PC-3 (cell line): ENCODE results near the gene OR2Y1. TPM values are rescaled to one million over a fixed set of nuclear protein-coding genes. Genes with fewer than 3 reads are reported as not detected.
"Not testable (repeated sequence)": the region's sequence is repeated elsewhere in the genome, so short reads cannot be mapped to it uniquely, and the experiment has no call there.

Experiments
- ATAC-seq: fragments of 200-7000 bp; cut with Tn5 transposase; 2 replicates; pipeline ENCODE4 v1.9.1; 2020; ENCODE audit warnings: mild to moderate bottlenecking, moderate library complexity
- BruUV-seq: library from RNA; stranded (reverse); fragments of 400-500 nt; replicated peaks from 2 replicates; lab custom pipeline; 2021; lab: Mats Ljungman, UMichigan
- CTCF ChIA-PET: fragments of 300-600 bp; sonication (Branson Sonifier 250); formaldehyde crosslinking; loops from one replicate; lab custom pipeline; 2022; ENCODE audit warnings: antibody characterized with exemption; lab: Charles Lee
- POLR2A ChIA-PET: fragments of 300-600 bp; sonication (Branson Sonifier 250); formaldehyde crosslinking; loops from one replicate; lab custom pipeline; 2022; ENCODE audit warnings: antibody characterized with exemption; ENCODE audit not compliant: unreplicated experiment; lab: Charles Lee
- DNase-seq: peaks from one replicate; pipeline ENCODE4 v3.0.0-alpha.2; 2015
- H2AFZ ChIP-seq: fragments of 300-600 bp; sonication (generic); 2 replicates; pipeline ENCODE4 v1.6.0; 2016; ENCODE audit warnings: antibody characterized with exemption, low read length
- H3F3A ChIP-seq: fragments of 300-600 bp; sonication (generic); one replicate; pipeline ENCODE4 v1.6.0; 2017; ENCODE audit warnings: antibody characterized with exemption, low read length, control low read depth, mild to moderate bottlenecking; ENCODE audit not compliant: unreplicated experiment
- H3K27ac ChIP-seq: fragments of 300-600 bp; sonication (generic); 2 replicates; pipeline ENCODE4 v1.5.1; 2016; ENCODE audit warnings: mild to moderate bottlenecking, low read length
- H3K27me3 ChIP-seq: fragments of 300-600 bp; sonication (generic); 2 replicates; pipeline ENCODE4 v1.6.1; 2016; ENCODE audit warnings: low read length, mixed read lengths
- H3K36me3 ChIP-seq: fragments of 300-600 bp; sonication (generic); 2 replicates; pipeline ENCODE4 v1.6.1; 2016; ENCODE audit warnings: low read depth, mixed run types, low read length, mixed read lengths
- H3K4me1 ChIP-seq: fragments of 300-600 bp; sonication (generic); 2 replicates; pipeline ENCODE4 v1.5.1; 2016; ENCODE audit warnings: low read length; ENCODE audit not compliant: insufficient read depth
- H3K4me2 ChIP-seq: fragments of 300-600 bp; sonication (generic); 2 replicates; pipeline ENCODE4 v1.6.0; 2016; ENCODE audit warnings: low read length
- H3K4me3 ChIP-seq: fragments of 300-600 bp; sonication (generic); 2 replicates; pipeline ENCODE4 v1.5.1; 2016; ENCODE audit warnings: mild to moderate bottlenecking, low read length, mixed read lengths
- H3K79me2 ChIP-seq: fragments of 300-600 bp; sonication (generic); 2 replicates; pipeline ENCODE4 v1.6.1; 2017; ENCODE audit warnings: low read length, mixed read lengths
- H3K9ac ChIP-seq: fragments of 300-600 bp; sonication (generic); 2 replicates; pipeline ENCODE4 v1.6.0; 2016; ENCODE audit warnings: mild to moderate bottlenecking, low read length
- H3K9me2 ChIP-seq: fragments of 300-600 bp; sonication (generic); replicated peaks from 2 replicates; pipeline ENCODE4 v1.6.1; 2016; ENCODE audit warnings: mixed run types, low read length, mixed read lengths
- H3K9me3 ChIP-seq: fragments of 300-600 bp; sonication (generic); 2 replicates; pipeline ENCODE4 v1.6.1; 2016; ENCODE audit warnings: low read length, mixed read lengths
- H4K20me1 ChIP-seq: fragments of 300-600 bp; sonication (generic); 2 replicates; pipeline ENCODE4 v1.6.1; 2016; ENCODE audit warnings: low read length, mixed read lengths
- CTCF ChIP-seq: fragments of 300-600 bp; sonication (generic); conservative IDR thresholded peaks from 2 replicates; pipeline ENCODE4 v1.5.1; 2017; ENCODE audit warnings: antibody characterized with exemption, low read depth, mild to moderate bottlenecking, low read length
- EZH2 ChIP-seq: fragments of 300-600 bp; sonication (generic); IDR thresholded peaks from one replicate; pipeline ENCODE4 v1.6.1; 2017; ENCODE audit warnings: antibody characterized with exemption, mild to moderate bottlenecking, low read length; ENCODE audit not compliant: unreplicated experiment
- EZH2phosphoT487 ChIP-seq: fragments of 300-600 bp; sonication (generic); IDR thresholded peaks from 2 replicates; pipeline ENCODE4 v1.6.1; 2018; ENCODE audit warnings: mild to moderate bottlenecking, antibody characterized with exemption, low read length, borderline replicate concordance
- intact Hi-C: fragments of 100-400 bp; cut with micrococcal nuclease; formaldehyde crosslinking; loops from 2 replicates; pipeline ENCODE4 v1.9.0; 2023
- total RNA-seq: library from RNA; depleted of rRNA; stranded (reverse); fragments of >200 nt; gene quantifications from 2 replicates; pipeline ENCODE4 v1.2.3, GENCODE V29; 2014

OR2Y1 gene
- total RNA-seq, 1 experiment from 2014 or later: not detected

- intact Hi-C loops: no loop called here
- H4K20me1 ChIP-seq: no peaks in the 10 kb centered on the region
- POLR2A ChIA-PET: no interaction called here
- no peak overlapping the region for H2AFZ ChIP-seq
- no peaks in the 10 kb centered on the region for H3K79me2 ChIP-seq
- H3K4me1 ChIP-seq: no peaks in the 10 kb centered on the region
- BruUV-seq: no TSS peak
- H3K9ac ChIP-seq: no peak overlapping the region
- H3K27me3 ChIP-seq: peaks cover 53% of the 10 kb centered on the region
- no peak overlapping the region for H3K4me3 ChIP-seq
- TF ChIP-seq EZH2phosphoT487 (no peak), CTCF (no peak), EZH2 (no peak)
- H3F3A ChIP-seq: no peaks in the 10 kb centered on the region
- no peaks in the 10 kb centered on the region for H3K36me3 ChIP-seq
- no peak overlapping the region for H3K4me2 ChIP-seq
- H3K9me2 ChIP-seq: no peaks in the 10 kb centered on the region
- no peak overlapping the region for H3K27ac ChIP-seq
- peak; percentile 76 for DNase-seq
- H3K9me3 ChIP-seq: no peaks in the 10 kb centered on the region
- ATAC-seq: no peak
- CTCF ChIA-PET: interaction anchor here (0.9 kb wide), 1 partner anchor 14 kb away, joined by 4 read pairs; no protein-coding TSS in a partner anchor
These were observed 35.5 kb downstream of the OR2Y1 start for GRCh38 chr5:180704362-180704761.

DNA sequence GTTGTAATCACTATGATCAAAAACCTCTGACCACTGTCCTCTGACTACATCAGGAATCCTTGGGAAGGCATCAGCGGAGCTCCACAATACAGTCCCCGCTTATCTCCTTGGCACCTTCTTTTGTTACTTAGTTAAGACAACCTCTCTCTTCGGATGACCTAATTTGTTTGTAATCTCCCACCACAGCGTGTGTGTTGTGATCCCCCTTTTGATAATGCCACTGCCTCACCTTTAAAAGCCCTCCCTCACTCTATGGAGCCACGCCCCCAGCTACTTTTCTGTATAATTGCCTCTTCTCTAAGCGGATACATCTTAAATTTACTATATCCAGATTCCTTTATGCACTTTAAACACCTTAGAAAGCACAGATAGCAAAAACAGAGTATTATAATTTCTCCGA lies 35.9 kb downstream of the OR2Y1 start:
- H3F3A ChIP-seq: no peaks in the 10 kb centered on the region
- H3K4me3 ChIP-seq: no peak overlapping the region
- ATAC-seq (no peak), DNase-seq (no peak)
- no peaks in the 10 kb centered on the region for H3K36me3 ChIP-seq
- no peak overlapping the region for H2AFZ ChIP-seq
- no peak overlapping the region for H3K27ac ChIP-seq
- POLR2A ChIA-PET: no interaction called here
- no peaks in the 10 kb centered on the region for H3K9me3 ChIP-seq
- no peak overlapping the region for H3K9ac ChIP-seq
- H3K4me1 ChIP-seq: no peaks in the 10 kb centered on the region
- H3K9me2 ChIP-seq: no peaks in the 10 kb centered on the region
- no peaks in the 10 kb centered on the region for H4K20me1 ChIP-seq
- CTCF ChIA-PET: no interaction called here
- H3K79me2 ChIP-seq: no peaks in the 10 kb centered on the region
- no TSS peak for BruUV-seq
- TF ChIP-seq EZH2phosphoT487 (no peak), CTCF (no peak), EZH2 (no peak)
- H3K4me2 ChIP-seq: no peak overlapping the region
- intact Hi-C loops: no loop called here
- peaks cover 54% of the 10 kb centered on the region for H3K27me3 ChIP-seq

- H3F3A ChIP-seq, H3K9me3 ChIP-seq, H3K9me2 ChIP-seq, intact Hi-C loops, H3K9ac ChIP-seq, H3K79me2 ChIP-seq, CTCF ChIA-PET, ATAC-seq, DNase-seq, H4K20me1 ChIP-seq, H3K4me1 ChIP-seq, H3K27ac ChIP-seq, H2AFZ ChIP-seq, H3K36me3 ChIP-seq, H3K4me2 ChIP-seq, POLR2A ChIA-PET, BruUV-seq, H3K4me3 ChIP-seq: not testable (repeated sequence)
- peaks cover 53% of the 10 kb centered on the region for H3K27me3 ChIP-seq
These were observed 36.5 kb downstream of the OR2Y1 start for GRCh38 chr5:180703371-180703770.

DNA sequence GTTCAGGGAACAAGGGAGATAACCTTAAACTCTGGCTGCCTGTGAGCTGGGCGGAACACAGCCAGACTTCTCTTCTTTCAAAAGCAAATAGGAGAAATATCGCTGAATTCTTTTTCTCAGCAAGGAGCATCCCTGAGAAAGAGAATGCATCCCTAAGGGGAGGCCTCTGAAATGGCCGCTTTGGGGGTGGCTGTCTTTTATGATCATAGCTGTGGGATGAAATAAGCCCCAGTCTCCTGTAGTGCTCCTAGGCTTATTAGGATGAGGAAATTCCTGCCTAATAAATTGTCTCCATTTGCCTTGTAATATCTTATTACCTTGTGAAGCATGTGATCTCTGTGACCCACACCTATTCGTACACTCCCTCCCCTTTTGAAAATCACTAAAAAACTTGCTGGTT lies 39.4 kb downstream of the OR2Y1 start:
- ATAC-seq, H2AFZ ChIP-seq, H3K9ac ChIP-seq, H3K9me3 ChIP-seq, intact Hi-C loops, DNase-seq, H3K4me2 ChIP-seq, H3K79me2 ChIP-seq, BruUV-seq, H4K20me1 ChIP-seq, H3K36me3 ChIP-seq, POLR2A ChIA-PET, H3F3A ChIP-seq, H3K4me1 ChIP-seq, H3K4me3 ChIP-seq, H3K9me2 ChIP-seq, H3K27ac ChIP-seq, CTCF ChIA-PET: not testable (repeated sequence)
- peaks cover 57% of the 10 kb centered on the region for H3K27me3 ChIP-seq
